Measurements from ENCODE around the gene LIPC.

The LIPC gene

GRCh38 chr15:58510715-58511598 lies 79.2 kb downstream of the LIPC start:
- TF ChIP-seq, protein P1, sequence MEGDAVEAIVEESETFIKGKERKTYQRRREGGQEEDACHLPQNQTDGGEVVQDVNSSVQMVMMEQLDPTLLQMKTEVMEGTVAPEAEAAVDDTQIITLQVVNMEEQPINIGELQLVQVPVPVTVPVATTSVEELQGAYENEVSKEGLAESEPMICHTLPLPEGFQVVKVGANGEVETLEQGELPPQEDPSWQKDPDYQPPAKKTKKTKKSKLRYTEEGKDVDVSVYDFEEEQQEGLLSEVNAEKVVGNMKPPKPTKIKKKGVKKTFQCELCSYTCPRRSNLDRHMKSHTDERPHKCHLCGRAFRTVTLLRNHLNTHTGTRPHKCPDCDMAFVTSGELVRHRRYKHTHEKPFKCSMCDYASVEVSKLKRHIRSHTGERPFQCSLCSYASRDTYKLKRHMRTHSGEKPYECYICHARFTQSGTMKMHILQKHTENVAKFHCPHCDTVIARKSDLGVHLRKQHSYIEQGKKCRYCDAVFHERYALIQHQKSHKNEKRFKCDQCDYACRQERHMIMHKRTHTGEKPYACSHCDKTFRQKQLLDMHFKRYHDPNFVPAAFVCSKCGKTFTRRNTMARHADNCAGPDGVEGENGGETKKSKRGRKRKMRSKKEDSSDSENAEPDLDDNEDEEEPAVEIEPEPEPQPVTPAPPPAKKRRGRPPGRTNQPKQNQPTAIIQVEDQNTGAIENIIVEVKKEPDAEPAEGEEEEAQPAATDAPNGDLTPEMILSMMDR (IDR thresholded peaks at IDR 0.05; ENCODE audit: borderline replicate concordance, control extremely low read depth, extremely low read depth, insufficient read depth, missing control alignments): no peak
- in situ Hi-C loops (cut with MboI; ENCODE audit: low sequenced_read_pairs, unreplicated experiment): no loop called here
- no peak for DNase-seq (ENCODE audit: low spot score)

- DNase-seq (ENCODE audit: low spot score): no peak
- in situ Hi-C loops (cut with MboI; ENCODE audit: low sequenced_read_pairs, unreplicated experiment): no loop called here
- TF ChIP-seq, protein P1 (IDR thresholded peaks at IDR 0.05; ENCODE audit: borderline replicate concordance, control extremely low read depth, extremely low read depth, insufficient read depth, missing control alignments): no peak
Observed at GRCh38 chr15:58511599-58511987, 79.8 kb downstream of the LIPC start.

DNA sequence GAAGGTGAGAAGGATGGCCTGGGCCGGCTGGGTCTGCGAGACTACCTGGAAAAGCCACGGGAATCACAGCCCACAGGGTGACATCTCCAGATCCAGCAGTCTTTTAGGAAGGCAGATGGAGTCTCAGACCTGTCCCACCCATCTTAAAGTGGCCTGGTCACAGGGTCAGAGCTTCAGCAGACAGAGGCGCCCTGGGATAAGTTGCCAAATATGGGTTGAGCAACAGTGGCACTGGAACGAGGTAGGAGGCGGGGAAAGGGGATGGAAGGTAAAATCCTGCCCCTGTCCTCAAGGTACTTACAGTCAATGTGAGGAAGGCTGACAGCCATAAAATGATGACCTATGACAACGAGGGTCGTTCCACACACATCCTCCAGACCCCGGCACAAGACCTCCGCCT lies 80.7 kb downstream of the LIPC start:
- no peak for DNase-seq (ENCODE audit: low spot score)
- in situ Hi-C loops (cut with MboI; ENCODE audit: low sequenced_read_pairs, unreplicated experiment): no loop called here
- TF ChIP-seq, protein P1 (IDR thresholded peaks at IDR 0.05; ENCODE audit: borderline replicate concordance, control extremely low read depth, extremely low read depth, insufficient read depth, missing control alignments): no peak

DNA sequence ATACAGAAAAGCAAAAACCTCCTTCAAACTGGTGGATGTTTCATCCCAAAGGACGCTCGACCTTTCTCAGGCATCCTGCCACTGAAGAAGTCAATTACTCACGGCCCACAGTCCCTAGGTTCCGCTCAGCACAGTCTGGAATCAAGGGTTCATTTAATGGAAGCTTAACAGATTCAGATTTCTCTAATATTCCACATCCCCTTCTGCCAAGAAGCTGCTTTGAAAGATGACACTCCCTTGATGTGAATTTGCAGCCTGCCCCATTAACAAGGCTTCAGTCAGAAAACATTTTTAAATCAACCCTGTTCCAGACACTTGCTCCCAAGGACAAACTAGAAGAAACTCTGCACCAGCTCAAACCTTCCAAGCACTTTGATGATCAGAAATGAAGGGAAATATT lies 81.2 kb downstream of the LIPC start:
- in situ Hi-C loops (cut with MboI; ENCODE audit: low sequenced_read_pairs, unreplicated experiment): no loop called here
- TF ChIP-seq, protein P1 (IDR thresholded peaks at IDR 0.05; ENCODE audit: borderline replicate concordance, control extremely low read depth, extremely low read depth, insufficient read depth, missing control alignments): no peak

DNA sequence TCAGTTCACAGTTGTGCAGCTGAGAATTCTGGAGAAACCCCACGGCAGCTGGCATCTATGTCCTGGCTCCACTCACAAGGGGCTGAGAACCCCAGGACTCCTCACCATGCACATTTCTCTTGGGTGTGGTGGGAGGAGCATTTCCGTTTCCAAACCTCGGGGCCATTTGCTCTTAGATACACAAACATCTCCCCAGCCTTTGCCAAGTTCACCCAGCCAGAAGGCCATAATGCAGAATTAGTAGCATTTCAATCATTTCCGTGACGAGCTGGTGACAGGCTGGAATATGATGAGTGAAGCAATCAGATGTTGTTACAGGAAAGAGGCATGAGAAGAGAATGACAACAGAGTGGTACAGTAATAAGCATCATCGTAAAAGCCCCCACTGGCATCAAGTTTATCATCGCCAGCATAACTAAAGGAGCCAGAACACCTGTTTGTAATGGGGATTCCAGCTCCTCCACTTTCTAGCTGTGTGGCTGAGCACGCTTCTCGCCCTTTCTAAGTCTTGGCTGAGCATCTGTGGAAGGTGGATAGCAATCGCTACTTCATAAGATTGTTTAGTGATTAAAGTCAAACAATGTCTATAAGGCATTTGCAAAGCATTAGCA lies 82.0 kb downstream of the LIPC start:
- in situ Hi-C loops (cut with MboI; ENCODE audit: low sequenced_read_pairs, unreplicated experiment): no loop called here
- no peak for DNase-seq (ENCODE audit: low spot score)
- TF ChIP-seq, protein P1 (IDR thresholded peaks at IDR 0.05; ENCODE audit: borderline replicate concordance, control extremely low read depth, extremely low read depth, insufficient read depth, missing control alignments): no peak

More for the DNA sequence above, 81.2 kb downstream of the LIPC start:
- no peak for DNase-seq (ENCODE audit: low spot score)

- TF ChIP-seq, protein P1 (IDR thresholded peaks at IDR 0.05; ENCODE audit: borderline replicate concordance, control extremely low read depth, extremely low read depth, insufficient read depth, missing control alignments): no peak
- peak; percentile 50 for DNase-seq (ENCODE audit: low spot score)
- in situ Hi-C loops (cut with MboI; ENCODE audit: low sequenced_read_pairs, unreplicated experiment): no loop called here
Observed at GRCh38 chr15:58515807-58516206, 84.0 kb downstream of the LIPC start.

All from GM13976 (cell line).